Measurements from ENCODE around the gene MID2.

MID2 gene

GRCh38 chrX:107971636-107972035, 146.0 kb downstream of the MID2 start:
- Histone ChIP-seq H3K27me3 (replicated peaks; ENCODE audit: control insufficient read depth, insufficient read depth, low read length) (no peaks in the 10 kb centered on the region; the same call in 1 of the 2 replicates), H3K4me3 (replicated peaks; ENCODE audit: low read depth, low read length) (no peak overlapping the region), H3K36me3 (ENCODE audit: control insufficient read depth, insufficient read depth, low read length) (no peaks in the 10 kb centered on the region)
- no peak for TF ChIP-seq CTCF (IDR thresholded peaks at IDR 0.05; ENCODE audit: insufficient read depth, low read length, poor library complexity, severe bottlenecking)
- no peak for DNase-seq (ENCODE audit: extremely low read depth, insufficient read length)

All from GM06990 (cell line).